Mucosa of descending colon (tissue), 3 donors: ENCODE results near the gene FAM186B. TPM values are rescaled to one million over a fixed set of nuclear protein-coding genes. Genes with fewer than 3 reads are reported as not detected.

ENCODE experiments used
- ATAC-seq: fragments of 200-7000 bp; cut with Tn5 transposase; one replicate; pipeline ENCODE4 v1.9.1; 2020; ENCODE audit warnings: mild to moderate bottlenecking, moderate library complexity
- DNase-seq, 3 donors: peaks; one replicate each; pipeline ENCODE4 v3.0.0-alpha.2; 2020
- H3K36me3 ChIP-seq: fragments of 200-600 bp; one replicate; pipeline ENCODE4 v1.8.0; 2021; ENCODE audit warnings: low read depth, mild to moderate bottlenecking
- H3K4me1 ChIP-seq: fragments of 200-600 bp; one replicate; pipeline ENCODE4 v1.8.0; 2021; ENCODE audit warnings: low read depth, mild to moderate bottlenecking
- H3K4me3 ChIP-seq: fragments of 200-600 bp; one replicate; pipeline ENCODE4 v1.8.0; 2021; ENCODE audit warnings: mild to moderate bottlenecking
- H3K9me3 ChIP-seq: fragments of 200-600 bp; one replicate; pipeline ENCODE4 v1.8.0; 2021; ENCODE audit warnings: mild to moderate bottlenecking
- intact Hi-C, 2 donors: fragments of 100-400 bp; cut with DNase I in 1 of 2; cut with micrococcal nuclease in 1 of 2; formaldehyde crosslinking; loops; one replicate each; pipeline versions ENCODE4 v1.11.0 to v1.11.1; 2022; cut with DNase I, micrococcal nuclease
- total RNA-seq, 3 donors: library from RNA; stranded (reverse); fragmentation: NEBNext Ultra II Directional in 2 of 3; extraction: Animal tissue kit (Norgen Biotek cat#: 25700) in 2 of 3; gene quantifications; one replicate each; pipeline versions ENCODE4 v1.2.1 to v1.2.4, GENCODE V29; 2021 to 2023
- TF ChIP-seq, protein P1 (sequence below): fragments of 200-600 bp; IDR thresholded peaks from one replicate; pipeline ENCODE4 v1.8.0; 2022; ENCODE audit warnings: antibody characterized with exemption, mild to moderate bottlenecking
- donor health status: DM: no; HTN: no; CAD: no; lungs with moderate emphysema.
- donor health status: DM: no; HTN: no; CAD: no.
- donor health status: DM: no; HTN: yes; CAD: no.

Gene FAM186B
- total RNA-seq, 3 donors from 2014 or later, result 0.35 to 0.63 (median 0.39) TPM

DNA sequence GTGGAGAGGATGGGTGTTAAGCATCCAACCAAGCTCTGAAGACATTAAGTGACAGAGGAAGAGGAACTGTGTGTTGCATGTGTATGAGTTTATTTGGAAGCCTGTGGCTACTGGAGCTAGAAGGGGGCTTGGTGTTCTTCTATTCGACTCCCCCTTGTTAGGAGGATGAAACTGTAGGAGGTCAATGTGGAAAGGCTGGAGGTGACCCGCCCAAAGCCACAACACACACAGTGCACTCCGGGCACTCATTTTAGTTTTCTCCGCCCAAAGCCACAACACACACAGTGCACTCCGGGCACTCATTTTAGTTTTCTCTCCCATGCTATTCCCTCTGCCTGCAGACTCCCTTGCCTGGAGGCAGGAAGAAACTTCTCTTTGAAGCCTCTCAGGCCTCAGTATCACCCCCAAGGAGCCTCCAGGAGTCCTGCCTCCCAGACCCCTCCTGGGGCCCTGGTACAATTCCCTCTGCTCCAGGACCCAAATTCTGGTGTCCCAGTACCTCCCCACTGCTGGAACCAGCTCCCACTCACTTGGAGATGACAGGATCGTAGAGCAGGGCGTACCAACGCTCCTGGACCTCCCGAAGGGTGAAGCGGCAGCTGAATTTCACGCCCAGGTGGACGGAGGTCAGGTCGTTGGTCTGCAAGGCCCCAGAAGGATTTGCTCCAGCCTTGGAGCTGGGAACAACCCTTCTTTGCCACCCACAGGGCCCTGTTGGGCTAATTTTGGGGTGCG, 41.3 kb downstream of the FAM186B start:
- intact Hi-C loops, result no loop called here
- H3K4me3 ChIP-seq, result no peak overlapping the region
- no peak for DNase-seq
- TF ChIP-seq, protein P1, sequence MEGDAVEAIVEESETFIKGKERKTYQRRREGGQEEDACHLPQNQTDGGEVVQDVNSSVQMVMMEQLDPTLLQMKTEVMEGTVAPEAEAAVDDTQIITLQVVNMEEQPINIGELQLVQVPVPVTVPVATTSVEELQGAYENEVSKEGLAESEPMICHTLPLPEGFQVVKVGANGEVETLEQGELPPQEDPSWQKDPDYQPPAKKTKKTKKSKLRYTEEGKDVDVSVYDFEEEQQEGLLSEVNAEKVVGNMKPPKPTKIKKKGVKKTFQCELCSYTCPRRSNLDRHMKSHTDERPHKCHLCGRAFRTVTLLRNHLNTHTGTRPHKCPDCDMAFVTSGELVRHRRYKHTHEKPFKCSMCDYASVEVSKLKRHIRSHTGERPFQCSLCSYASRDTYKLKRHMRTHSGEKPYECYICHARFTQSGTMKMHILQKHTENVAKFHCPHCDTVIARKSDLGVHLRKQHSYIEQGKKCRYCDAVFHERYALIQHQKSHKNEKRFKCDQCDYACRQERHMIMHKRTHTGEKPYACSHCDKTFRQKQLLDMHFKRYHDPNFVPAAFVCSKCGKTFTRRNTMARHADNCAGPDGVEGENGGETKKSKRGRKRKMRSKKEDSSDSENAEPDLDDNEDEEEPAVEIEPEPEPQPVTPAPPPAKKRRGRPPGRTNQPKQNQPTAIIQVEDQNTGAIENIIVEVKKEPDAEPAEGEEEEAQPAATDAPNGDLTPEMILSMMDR, result no peak
- H3K36me3 ChIP-seq, result peaks cover 10% of the 10 kb centered on the region
- no peak for ATAC-seq
- peaks cover 13% of the 10 kb centered on the region for H3K4me1 ChIP-seq
- H3K9me3 ChIP-seq, result no peaks in the 10 kb centered on the region

DNA sequence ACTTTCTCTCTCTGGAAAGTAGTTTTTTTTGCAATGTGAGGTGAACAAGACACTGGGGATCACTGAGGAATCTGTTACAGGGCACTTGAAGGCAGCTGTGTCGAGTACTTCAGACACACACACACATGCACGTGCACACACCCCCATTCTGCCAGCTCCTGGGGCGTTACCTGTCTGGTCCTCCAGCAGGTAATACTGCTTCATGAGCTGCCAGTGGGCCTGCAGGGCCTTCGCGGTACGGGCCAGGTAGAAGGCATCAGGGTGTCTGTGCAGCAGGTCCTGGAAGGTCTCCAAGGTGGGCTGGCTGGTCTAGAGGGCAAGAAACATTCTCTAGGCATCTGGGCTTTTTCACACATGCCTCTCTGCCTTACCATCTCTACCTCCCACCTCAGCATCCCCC, 42.6 kb downstream of the FAM186B start:
- peaks cover 8% of the 10 kb centered on the region for H3K4me1 ChIP-seq
- TF ChIP-seq, protein P1, result no peak
- intact Hi-C loops, result no loop called here
- no peaks in the 10 kb centered on the region for H3K9me3 ChIP-seq
- H3K36me3 ChIP-seq, result peaks cover 10% of the 10 kb centered on the region
- DNase-seq (no peak), ATAC-seq (no peak)
- no peak overlapping the region for H3K4me3 ChIP-seq

DNA sequence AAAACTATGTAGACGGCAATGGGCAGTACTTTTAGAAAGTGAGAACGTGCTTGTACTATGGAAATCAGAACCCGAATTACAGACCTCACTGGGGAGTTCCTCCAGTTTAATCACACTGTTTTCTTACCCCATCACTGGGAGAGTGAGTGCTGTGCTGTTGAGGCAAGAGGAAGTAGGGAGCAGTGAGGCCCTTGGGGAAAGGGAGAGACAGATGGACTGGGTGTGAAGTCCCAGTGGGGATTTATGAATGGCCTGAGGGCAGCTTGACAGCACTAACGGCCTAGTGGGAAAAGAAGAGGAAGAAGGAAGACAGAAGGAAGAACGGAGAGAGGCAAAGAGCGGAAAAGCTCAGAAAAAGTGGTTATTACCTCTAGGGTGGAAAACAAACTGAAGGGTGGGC, 43.2 kb downstream of the FAM186B start:
- Histone ChIP-seq H3K4me3 (no peak overlapping the region), H3K4me1 (peaks cover 8% of the 10 kb centered on the region), H3K36me3 (peaks cover 10% of the 10 kb centered on the region), H3K9me3 (no peaks in the 10 kb centered on the region)
- DNase-seq (no peak), ATAC-seq (no peak)
- TF ChIP-seq, protein P1, result no peak
- intact Hi-C loops, result no loop called here

DNA sequence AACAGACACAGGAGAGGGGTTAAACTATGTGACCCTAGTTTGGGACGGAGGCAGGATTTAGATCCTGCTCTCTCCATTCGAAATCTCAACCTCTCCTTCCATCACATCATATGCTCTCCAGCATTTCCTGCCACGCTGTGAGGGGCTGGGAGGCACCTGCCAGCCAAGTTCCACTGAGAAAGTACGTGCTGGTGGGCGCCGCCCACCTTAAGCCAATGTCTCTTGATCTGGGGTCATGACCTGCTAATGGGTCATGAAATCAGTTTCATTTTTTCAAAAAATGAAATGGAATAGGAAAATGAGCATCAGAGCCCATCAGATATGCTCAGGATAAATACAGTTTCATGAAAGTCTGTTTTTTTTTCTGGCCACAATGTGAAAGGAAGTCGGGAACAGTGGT, 44.7 kb downstream of the FAM186B start:
- Histone ChIP-seq H3K4me3 (no peak overlapping the region), H3K36me3 (peaks cover 10% of the 10 kb centered on the region), H3K9me3 (no peaks in the 10 kb centered on the region), H3K4me1 (no peaks in the 10 kb centered on the region)
- ATAC-seq (no peak), DNase-seq (no peak)
- intact Hi-C loops, result no loop called here
- TF ChIP-seq, protein P1, result no peak

DNA sequence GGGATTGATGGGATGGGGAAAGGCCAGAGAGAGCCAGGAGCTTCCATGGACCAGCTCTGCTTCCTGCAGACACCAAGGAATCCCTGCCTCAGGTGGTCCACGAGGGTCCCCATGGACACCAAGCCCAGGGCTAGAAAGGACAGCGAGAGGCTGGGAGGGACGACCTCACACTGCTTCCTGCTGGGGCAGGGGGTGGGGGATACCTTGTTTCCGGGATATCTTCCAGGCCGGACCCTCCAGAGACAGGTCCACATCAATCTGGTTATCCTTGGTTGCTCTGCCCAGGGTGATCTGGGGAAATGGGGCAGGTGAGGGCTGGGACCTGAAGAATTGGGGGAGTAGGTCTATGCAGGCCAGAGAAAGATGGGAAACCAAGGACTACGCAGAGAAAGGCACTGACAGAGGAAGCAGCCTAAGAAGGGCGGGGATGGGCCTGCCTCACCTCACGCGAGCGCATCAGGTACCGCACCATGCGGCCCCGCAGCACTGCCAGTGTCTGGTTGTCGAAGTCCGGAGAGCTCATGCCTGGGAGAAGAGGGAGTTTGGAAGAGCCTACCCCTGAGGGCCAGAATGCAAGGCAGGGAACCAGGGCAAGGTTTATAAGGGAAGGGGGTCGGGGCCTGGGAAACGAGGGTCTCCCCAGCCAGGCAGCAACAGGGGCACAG, 46.3 kb downstream of the FAM186B start:
- no peaks in the 10 kb centered on the region for H3K9me3 ChIP-seq
- no peak for ATAC-seq

More for the DNA sequence above, 46.3 kb downstream of the FAM186B start:
- intact Hi-C loops, result no loop called here
- Histone ChIP-seq H3K36me3 (peaks cover 10% of the 10 kb centered on the region), H3K4me3 (no peak overlapping the region), H3K4me1 (no peaks in the 10 kb centered on the region)
- TF ChIP-seq, protein P1, result no peak
- no peak for DNase-seq
